ENCODE data around the gene DOCK4.

DOCK4 gene

DNA sequence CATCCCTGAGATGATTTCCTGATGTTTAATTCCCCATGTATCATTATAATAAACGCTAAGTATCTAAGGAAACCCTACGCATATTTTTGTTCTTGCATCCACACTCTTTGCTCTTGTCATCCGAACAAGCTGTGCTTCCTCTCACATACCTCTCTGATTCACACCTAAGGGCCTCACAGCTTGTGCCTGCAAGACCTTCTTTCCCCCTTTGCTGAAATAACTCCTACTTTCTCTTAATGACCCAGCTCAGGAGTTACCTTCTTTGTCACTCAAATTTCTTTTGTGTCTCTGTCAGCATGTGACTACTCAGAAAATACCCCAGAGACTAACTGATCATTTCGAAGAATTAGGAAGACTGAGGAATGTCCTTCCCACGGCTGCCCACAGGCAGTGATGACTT, 434.6 kb downstream of the DOCK4 start:
- DNase-seq (ENCODE audit: low spot score) (no peak), FAIRE-seq (no peak)

GRCh38 chr7:111770116-111770515, 436.1 kb downstream of the DOCK4 start:
- no peak for FAIRE-seq
- no peak for DNase-seq (ENCODE audit: low spot score)

DNA sequence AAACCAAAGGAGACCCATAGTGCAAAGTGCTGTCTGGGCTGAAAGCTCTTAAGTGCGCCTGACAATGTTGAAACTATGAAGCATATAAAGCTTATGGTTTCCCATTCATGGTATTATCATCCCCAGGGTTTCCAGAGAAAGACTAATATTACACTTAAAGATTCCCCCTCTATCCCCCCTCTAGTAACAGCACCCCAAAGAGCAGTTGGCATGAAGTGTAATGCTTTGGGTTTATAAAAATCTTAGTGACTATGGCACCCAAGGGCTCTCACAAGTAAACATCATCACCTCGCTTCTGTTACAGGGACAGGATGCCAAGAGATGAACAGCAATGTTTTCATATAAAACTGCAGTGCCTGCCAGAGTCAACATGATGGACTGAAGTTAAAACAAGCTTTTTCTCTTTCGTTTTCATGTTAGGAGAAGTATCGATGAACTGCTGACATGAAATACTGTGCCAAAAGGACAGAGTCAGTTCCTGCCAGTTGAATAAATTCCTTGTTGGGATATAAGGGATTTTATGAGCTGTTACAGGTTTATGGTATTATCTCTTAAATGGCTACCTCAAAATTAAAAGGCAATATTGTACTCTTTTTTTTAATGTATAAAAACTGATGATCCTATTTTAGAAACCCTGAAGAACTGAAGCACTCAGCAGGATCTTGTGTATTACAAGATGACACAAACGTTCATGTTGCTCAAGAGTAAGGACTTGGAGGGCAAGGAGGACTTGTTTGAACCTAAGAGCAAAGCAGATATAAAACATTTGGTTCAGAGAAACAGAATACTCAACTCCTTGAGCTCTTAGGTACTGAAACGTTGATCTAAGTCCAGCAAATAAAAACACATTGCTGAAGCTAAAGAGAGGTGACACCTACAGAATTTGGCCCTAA, 440.2 kb downstream of the DOCK4 start:
- FAIRE-seq (no peak), DNase-seq (ENCODE audit: low spot score) (no peak)

DNA sequence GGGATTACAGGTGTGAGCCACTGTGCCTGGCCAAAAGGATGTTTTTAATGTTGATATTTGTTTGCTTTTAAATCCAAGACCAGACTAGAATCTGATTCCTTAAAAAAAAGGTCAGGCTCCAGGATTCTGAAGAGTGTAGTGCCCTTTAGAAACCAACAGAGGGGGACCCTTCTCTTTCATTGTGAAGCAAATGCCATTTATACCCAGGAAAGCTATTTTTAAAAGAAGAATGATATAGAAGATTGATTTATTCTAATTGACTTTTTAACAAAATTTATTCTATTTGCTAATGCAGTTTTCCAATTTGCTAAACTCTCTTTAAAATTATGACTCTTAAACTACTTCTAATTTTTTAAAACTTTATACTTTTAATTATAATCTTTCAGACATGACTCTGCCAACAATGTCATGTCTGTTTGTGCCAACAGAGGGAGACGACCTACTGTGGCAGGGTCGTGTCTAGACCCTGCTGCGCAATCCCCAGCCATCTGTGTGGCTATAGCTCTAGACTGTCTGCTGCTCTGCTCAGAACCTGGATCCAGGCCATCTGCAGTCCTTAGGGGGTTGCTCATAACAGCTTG, 442.9 kb downstream of the DOCK4 start:
- FAIRE-seq (peak; percentile 81), DNase-seq (ENCODE audit: low spot score) (peak; percentile 47)

DNA sequence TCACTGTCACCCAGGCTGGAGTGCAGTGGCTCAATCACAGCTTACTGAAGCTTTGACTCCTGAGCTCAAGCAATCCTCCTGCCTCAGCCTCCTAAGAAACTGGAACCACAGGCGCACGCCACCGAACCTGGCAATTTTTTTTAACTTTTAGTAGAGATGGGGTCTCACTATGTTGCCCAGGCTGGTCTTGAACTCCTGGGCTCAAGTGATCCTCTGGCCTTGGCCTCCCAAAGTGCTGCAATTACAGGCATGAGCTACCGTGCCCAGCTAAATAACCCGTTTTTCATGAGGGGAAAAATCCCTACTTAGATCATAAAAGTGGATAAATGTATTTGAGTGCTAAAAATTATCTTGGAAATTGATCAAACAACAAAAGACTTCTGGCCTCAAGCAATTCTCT, 443.4 kb downstream of the DOCK4 start:
- no peak for DNase-seq (ENCODE audit: low spot score)
- FAIRE-seq: no peak

DNA sequence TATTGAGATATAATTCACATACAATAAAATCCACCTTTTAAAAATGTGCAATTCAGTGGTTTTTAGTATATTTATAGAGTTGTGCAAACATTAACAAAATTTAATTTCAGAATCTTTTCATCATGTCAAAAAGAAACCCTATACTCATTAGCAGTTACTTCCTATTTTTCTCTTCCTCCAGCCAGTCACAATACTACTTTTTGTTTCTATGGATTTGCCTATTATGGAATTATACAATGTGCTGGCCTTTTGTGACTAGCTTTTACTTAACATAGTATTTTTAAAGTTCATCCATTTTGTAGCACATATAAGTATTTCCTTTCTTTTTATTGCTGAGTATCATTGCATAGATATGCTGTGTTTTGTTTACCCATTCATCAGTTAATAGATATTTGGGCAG, 444.0 kb downstream of the DOCK4 start:
- FAIRE-seq (peak; percentile 48), DNase-seq (ENCODE audit: low spot score) (no peak)

GRCh38 chr7:111760043-111760442, 446.2 kb downstream of the DOCK4 start:
- FAIRE-seq (no peak), DNase-seq (ENCODE audit: low spot score) (no peak)

DNA sequence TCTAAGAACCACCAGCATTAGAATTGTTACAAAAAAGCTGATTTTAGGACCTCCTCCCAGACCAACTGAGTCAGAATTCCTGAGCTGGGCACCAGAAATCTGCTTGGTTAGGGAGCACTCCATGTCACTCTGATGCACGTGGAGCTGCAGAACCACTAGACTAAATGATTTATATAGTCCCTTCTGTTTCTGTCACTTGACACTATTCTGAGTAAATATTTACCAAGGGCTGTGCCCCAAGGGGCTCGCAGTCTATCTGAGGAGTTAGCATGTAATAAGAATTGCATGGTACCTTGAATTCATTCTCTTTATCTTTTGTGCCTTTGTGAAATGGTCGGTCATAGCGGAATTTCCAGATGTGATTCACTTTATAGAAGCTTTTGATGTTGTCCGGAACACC, 447.9 kb downstream of the DOCK4 start:
- DNase-seq (ENCODE audit: low spot score): no peak
- no peak for FAIRE-seq

- no peak for FAIRE-seq
- DNase-seq (ENCODE audit: low spot score): no peak
These were observed 449.5 kb downstream of the DOCK4 start for GRCh38 chr7:111756687-111757178.

- FAIRE-seq: no peak
These were observed 450.8 kb downstream of the DOCK4 start for GRCh38 chr7:111755383-111755782.

DNA sequence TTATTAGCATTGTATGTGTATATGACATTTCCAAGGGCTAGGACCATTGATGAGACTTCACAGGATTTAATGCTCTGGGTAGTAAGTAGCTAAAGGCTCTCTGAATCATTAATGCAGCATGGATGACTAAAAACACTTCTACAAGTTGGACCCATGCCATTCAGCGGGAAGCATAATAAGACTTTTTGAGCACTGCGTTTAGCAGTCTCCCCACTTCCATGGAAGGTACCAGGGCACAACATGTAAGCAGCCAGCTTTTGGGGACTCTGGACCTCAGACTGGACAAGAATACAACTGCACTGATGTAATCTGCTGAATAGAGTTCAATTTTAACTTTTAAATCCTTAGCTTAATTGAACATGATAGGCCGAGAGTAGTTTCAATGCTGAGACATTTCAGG, 452.2 kb downstream of the DOCK4 start:
- peak; percentile 77 for FAIRE-seq
- DNase-seq (ENCODE audit: low spot score): peak; percentile 34

More at GRCh38 chr7:111755383-111755782, 450.8 kb downstream of the DOCK4 start:
- DNase-seq (ENCODE audit: low spot score): no peak

- FAIRE-seq (peak; percentile 2), DNase-seq (ENCODE audit: low spot score) (peak; percentile 50)
These were observed 454.1 kb downstream of the DOCK4 start for GRCh38 chr7:111752022-111752582.

- no peak for FAIRE-seq
- no peak for DNase-seq (ENCODE audit: low spot score)
These were observed 455.3 kb downstream of the DOCK4 start for GRCh38 chr7:111750878-111751277.

DNA sequence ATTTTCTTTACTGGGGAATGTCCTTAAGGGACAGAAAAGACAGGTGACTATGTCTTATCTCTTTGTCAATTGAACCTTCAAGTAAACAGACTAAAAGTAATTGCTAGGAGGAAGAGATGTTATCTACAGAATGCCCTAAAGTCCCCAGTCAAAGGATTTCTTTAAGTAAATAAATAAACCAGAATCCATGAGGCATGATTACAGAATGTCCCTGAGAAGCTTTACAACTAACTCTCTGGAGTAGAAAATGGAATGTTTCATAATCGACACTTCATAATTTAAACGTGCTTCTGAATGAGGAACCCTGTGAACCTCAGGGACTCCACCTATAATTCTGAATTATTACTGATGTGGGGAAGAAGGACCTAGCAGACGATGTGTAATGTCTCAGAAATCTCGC, 456.0 kb downstream of the DOCK4 start:
- FAIRE-seq (no peak), DNase-seq (ENCODE audit: low spot score) (no peak)

GRCh38 chr7:111749625-111750024, 456.6 kb downstream of the DOCK4 start:
- no peak for DNase-seq (ENCODE audit: low spot score)
- no peak for FAIRE-seq

DNA sequence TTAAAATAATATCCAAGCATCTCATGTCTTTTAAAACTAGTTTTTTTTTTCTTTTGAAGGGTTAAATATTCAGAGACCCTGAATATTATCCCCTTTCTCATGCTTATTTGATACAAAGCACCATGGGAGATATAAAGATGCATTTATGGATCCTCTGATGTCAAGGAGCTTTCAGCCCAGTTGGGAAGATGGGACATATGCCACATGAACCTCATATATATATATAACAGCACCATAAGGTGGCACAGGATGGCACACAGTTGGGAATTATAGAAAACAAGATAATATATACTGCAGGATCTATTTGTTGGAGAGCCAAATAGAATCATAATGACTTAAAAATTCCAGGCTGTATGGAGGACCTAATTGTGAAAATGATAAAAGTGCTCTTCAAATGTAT, 458.5 kb downstream of the DOCK4 start:
- DNase-seq (ENCODE audit: low spot score): no peak
- FAIRE-seq: no peak

DNA sequence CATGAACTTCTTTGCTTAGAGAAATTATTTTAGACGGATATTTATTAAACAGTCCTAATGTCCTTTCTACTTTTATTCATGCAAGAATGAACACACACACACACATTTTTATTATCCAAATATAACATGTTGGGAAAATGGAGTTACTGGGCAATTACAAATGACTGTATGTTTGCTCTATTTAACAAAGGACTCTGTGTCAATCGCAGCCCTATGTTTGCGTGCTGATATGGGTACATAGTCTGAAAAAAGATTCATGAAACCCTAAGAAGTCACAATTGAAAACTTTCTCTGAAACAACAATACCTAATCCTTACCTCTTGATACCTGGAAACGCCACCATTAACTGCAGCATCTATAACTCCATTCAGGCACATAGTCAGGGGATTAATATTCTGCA, 459.2 kb downstream of the DOCK4 start:
- FAIRE-seq: no peak
- DNase-seq (ENCODE audit: low spot score): no peak

DNA sequence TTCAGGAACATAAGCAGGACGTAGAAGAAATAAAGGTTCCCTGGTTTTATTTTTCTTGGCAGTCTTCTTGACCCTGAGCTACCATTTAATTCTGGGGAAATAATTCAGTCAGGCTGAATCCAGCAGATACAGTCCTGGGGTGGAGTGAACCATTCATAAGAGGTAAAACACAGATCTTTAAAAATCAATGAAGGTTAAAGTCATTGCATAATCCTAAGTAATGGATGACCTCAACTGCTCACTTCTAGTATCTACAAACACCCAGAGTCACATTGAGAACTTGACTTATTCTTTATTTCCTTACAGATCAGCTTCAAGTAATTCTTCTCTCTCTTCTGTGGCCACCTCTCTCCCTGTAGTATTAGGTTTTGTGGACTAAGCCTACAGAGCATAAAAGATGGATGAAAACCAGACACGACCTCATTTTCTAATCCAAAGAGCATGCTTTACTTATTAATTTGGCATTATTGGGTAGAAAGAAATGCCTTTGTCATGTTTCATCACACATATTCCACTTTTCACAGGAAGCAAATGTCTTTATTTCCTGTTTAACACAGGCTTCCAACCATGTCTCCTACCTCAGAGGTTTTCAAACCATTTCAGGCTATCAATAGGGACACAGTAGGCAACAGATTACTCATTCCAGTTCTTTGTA, 461.6 kb downstream of the DOCK4 start:
- FAIRE-seq (no peak), DNase-seq (ENCODE audit: low spot score) (peak; percentile 41)

DNA sequence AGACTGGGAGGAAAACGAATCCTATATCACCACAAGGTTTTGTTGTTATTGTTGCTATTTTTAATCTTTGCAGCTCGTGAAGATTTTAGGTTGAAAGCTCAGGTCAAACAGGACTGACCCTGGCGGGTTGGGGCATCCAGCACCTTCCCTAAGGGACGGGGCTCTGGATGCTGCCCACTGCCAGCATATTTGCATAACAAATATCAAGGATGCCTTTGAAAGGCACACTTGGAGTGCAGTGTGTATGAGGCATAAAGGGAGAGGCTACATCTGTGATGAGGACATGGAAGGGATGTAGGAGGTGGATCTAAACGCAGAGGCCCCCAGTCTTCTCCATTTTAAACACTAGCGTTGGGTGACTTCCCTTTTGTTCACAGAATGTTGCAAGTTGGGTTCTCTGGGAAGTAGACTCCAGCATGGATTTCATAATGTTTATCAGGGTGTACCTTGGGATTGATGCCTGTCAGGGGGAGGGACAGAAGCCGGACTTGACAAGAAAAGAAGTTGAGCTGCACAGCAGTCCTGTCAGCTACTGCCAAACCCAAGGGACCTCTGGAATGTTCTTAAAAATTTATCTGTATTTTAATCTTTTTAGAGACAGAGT, 462.9 kb downstream of the DOCK4 start:
- no peak for DNase-seq (ENCODE audit: low spot score)
- no peak for FAIRE-seq

DNA sequence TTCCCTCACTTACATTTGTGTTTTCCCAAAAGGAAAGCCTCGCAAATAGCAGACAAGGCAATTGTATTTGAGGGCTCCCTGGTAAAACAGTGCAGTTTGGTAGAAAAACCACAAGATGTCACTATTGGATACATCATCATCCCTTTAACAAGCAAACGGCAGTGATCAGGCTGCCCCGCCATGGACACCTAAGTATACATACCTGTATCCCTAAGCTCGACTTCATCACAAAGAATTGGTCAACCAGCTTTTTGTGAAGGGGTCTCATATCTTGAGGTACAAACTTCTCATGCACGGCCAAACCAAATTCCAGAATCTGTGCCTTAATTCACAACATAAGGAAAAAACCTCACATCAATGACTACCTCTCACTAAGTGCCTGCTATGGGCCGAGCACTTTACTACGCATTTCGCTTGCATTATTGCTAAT, 464.4 kb downstream of the DOCK4 start:
- peak; percentile 64 for DNase-seq (ENCODE audit: low spot score)
- FAIRE-seq: peak; percentile 64

DNA sequence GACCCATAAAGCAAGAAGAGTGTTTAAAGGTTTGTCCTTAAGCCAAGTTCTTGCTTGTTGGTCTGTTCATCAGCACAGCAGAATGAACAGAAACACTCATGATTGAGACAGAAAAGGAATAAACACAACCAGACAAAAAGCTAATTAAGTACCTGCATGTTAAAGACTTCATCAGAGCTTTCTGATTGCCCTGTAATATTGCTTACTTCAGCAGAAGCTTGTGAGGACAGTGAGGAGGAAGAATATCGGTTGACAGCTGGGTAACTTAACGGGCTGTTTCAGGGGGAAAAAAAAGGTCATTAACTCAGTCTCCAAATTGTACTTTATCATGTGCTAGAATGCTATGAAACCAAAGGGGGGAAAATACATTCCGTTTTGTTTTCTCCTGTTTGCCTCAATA, 465.3 kb downstream of the DOCK4 start:
- FAIRE-seq: no peak
- no peak for DNase-seq (ENCODE audit: low spot score)

DNA sequence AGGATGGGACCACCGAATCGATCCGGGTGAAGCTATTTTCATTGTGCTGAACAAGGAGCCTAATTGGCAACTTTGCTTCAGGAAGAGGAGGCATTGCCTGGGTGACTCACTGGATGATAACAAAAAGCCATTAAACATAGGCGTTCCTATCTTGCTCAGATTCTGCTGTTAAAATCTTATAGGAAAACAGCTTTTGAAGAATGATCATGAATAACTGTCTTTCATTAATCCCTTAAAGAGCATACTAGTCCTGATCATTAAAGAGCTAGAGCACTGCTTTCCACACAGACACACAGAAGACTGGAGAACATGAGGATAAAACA, 469.7 kb downstream of the DOCK4 start:
- no peak for DNase-seq (ENCODE audit: low spot score)
- FAIRE-seq: no peak

All from RCC 7860 (cell line).